SJSA1 (cell line): Measurements from ENCODE around the gene PRDM11. TPM values are rescaled to one million over a fixed set of nuclear protein-coding genes. Genes with fewer than 3 reads are reported as not detected.

Experiments used
- DNase-seq, 2 experiments: peaks; one replicate each; pipeline ENCODE4 v3.0.0-alpha.2; 2015 to 2020; ENCODE audit warnings: low spot score in 2 of 2, low read depth in 1 of 2
- H3K27ac ChIP-seq: fragments of 250-450 bp; sonication (Bioruptor Pico); 2 replicates; pipeline ENCODE4 v1.5.1; 2020; ENCODE audit warnings: mild to moderate bottlenecking, moderate library complexity
- H3K27me3 ChIP-seq: fragments of 250-450 bp; sonication (Bioruptor Pico); replicated peaks from 2 replicates; pipeline ENCODE4 v1.5.1; 2020; ENCODE audit warnings: mild to moderate bottlenecking, moderate library complexity
- H3K36me3 ChIP-seq: fragments of 250-450 bp; sonication (Bioruptor Pico); 2 replicates; pipeline ENCODE4 v1.5.1; 2020; ENCODE audit warnings: mild to moderate bottlenecking
- H3K4me1 ChIP-seq: fragments of 250-450 bp; sonication (Bioruptor Pico); replicated peaks from 2 replicates; pipeline ENCODE4 v1.6.1; 2021; ENCODE audit warnings: mild to moderate bottlenecking
- H3K4me3 ChIP-seq: fragments of 250-450 bp; sonication (Bioruptor Pico); 2 replicates; pipeline ENCODE4 v1.5.1; 2020; ENCODE audit warnings: mild to moderate bottlenecking
- H3K9me3 ChIP-seq: fragments of 250-450 bp; sonication (Bioruptor Pico); replicated peaks from 2 replicates; pipeline ENCODE4 v1.5.1; 2020; ENCODE audit warnings: mild to moderate bottlenecking
- total RNA-seq: library from RNA; depleted of rRNA; stranded (reverse); fragments of >200 nt; shearing (Covaris generic); gene quantifications from 2 replicates; pipeline ENCODE4 v1.2.3, GENCODE V29; 2014

The PRDM11 gene
- total RNA-seq, 1 experiment from 2014 or later, result 6.7 TPM

- Histone ChIP-seq H3K4me3 (peak overlapping the region; percentile 69), H3K4me1 (peaks cover 17% of the 10 kb centered on the region), H3K9me3 (no peaks in the 10 kb centered on the region; the same call in 1 of the 2 replicates), H3K27me3 (no peaks in the 10 kb centered on the region; the same call in none of the 2 replicates), H3K27ac (no peak overlapping the region; the same call in 1 of the 2 replicates), H3K36me3 (peaks cover 3% of the 10 kb centered on the region; the same call in 1 of the 2 replicates)
- DNase-seq, result peak in 1 of 2 experiments; percentile 59
Measured at GRCh38 chr11:45145379-45146071, 914 bp upstream of the PRDM11 start.

GRCh38 chr11:45147017-45147728 is 734 bp downstream of the PRDM11 start:
- H3K27ac ChIP-seq, result peak overlapping the region; percentile 58
- peaks cover 17% of the 10 kb centered on the region for H3K4me1 ChIP-seq
- peak; percentile 98 to 99 for DNase-seq
- no peaks in the 10 kb centered on the region; the same call in none of the 2 replicates for H3K27me3 ChIP-seq
- H3K9me3 ChIP-seq, result no peaks in the 10 kb centered on the region; the same call in 1 of the 2 replicates
- peak overlapping the region; percentile 69 for H3K4me3 ChIP-seq
- H3K36me3 ChIP-seq, result peaks cover 3% of the 10 kb centered on the region; the same call in 1 of the 2 replicates

- H3K4me3 ChIP-seq, result peak overlapping the region; percentile 69
- peak in 1 of 2 experiments; percentile 40 for DNase-seq
- H3K9me3 ChIP-seq, result no peaks in the 10 kb centered on the region; the same call in 1 of the 2 replicates
- no peak overlapping the region for H3K27ac ChIP-seq
- no peaks in the 10 kb centered on the region; the same call in none of the 2 replicates for H3K27me3 ChIP-seq
- H3K4me1 ChIP-seq, result peaks cover 17% of the 10 kb centered on the region
- peaks cover 3% of the 10 kb centered on the region; the same call in 1 of the 2 replicates for H3K36me3 ChIP-seq
Measured at GRCh38 chr11:45147891-45148675, 1.6 kb downstream of the PRDM11 start.

GRCh38 chr11:45149483-45150056 is 3.1 kb downstream of the PRDM11 start:
- no peaks in the 10 kb centered on the region; the same call in 1 of the 2 replicates for H3K27me3 ChIP-seq
- peak in 1 of 2 experiments; percentile 35 for DNase-seq
- peaks cover 17% of the 10 kb centered on the region for H3K4me1 ChIP-seq
- no peak overlapping the region for H3K27ac ChIP-seq
- no peaks in the 10 kb centered on the region; the same call in 1 of the 2 replicates for H3K9me3 ChIP-seq
- peaks cover 3% of the 10 kb centered on the region; the same call in 1 of the 2 replicates for H3K36me3 ChIP-seq
- H3K4me3 ChIP-seq, result no peak overlapping the region

GRCh38 chr11:45150301-45150700 is 3.9 kb downstream of the PRDM11 start:
- Histone ChIP-seq H3K9me3 (no peaks in the 10 kb centered on the region; the same call in 1 of the 2 replicates), H3K36me3 (peaks cover 3% of the 10 kb centered on the region; the same call in 1 of the 2 replicates), H3K27ac (no peak overlapping the region), H3K4me1 (peaks cover 17% of the 10 kb centered on the region), H3K27me3 (no peaks in the 10 kb centered on the region; the same call in 1 of the 2 replicates), H3K4me3 (no peak overlapping the region)
- peak in 1 of 2 experiments; percentile 35 for DNase-seq

- peaks cover 3% of the 10 kb centered on the region; the same call in 1 of the 2 replicates for H3K36me3 ChIP-seq
- H3K27ac ChIP-seq, result no peak overlapping the region
- H3K4me1 ChIP-seq, result peaks cover 10% of the 10 kb centered on the region
- no peaks in the 10 kb centered on the region; the same call in 1 of the 2 replicates for H3K9me3 ChIP-seq
- H3K4me3 ChIP-seq, result no peak overlapping the region
- no peaks in the 10 kb centered on the region; the same call in 1 of the 2 replicates for H3K27me3 ChIP-seq
- DNase-seq, result peak in 1 of 2 experiments; percentile 25
Measured at GRCh38 chr11:45150943-45151342, 4.5 kb downstream of the PRDM11 start.

GRCh38 chr11:45151362-45151982 is 5.0 kb downstream of the PRDM11 start:
- Histone ChIP-seq H3K27ac (no peak overlapping the region), H3K4me3 (no peak overlapping the region), H3K36me3 (peaks cover 3% of the 10 kb centered on the region; the same call in 1 of the 2 replicates), H3K4me1 (peaks cover 9% of the 10 kb centered on the region), H3K27me3 (no peaks in the 10 kb centered on the region), H3K9me3 (no peaks in the 10 kb centered on the region; the same call in 1 of the 2 replicates)
- DNase-seq, result peak in 1 of 2 experiments; percentile 28

GRCh38 chr11:45152740-45153595 is 6.5 kb downstream of the PRDM11 start:
- peak in 1 of 2 experiments; percentile 41 for DNase-seq
- H3K36me3 ChIP-seq, result no peaks in the 10 kb centered on the region
- no peak overlapping the region for H3K4me3 ChIP-seq
- no peak overlapping the region for H3K27ac ChIP-seq
- H3K27me3 ChIP-seq, result no peaks in the 10 kb centered on the region
- no peaks in the 10 kb centered on the region; the same call in 1 of the 2 replicates for H3K9me3 ChIP-seq
- peaks cover 3% of the 10 kb centered on the region for H3K4me1 ChIP-seq

GRCh38 chr11:45154276-45154675 is 7.8 kb downstream of the PRDM11 start:
- H3K27me3 ChIP-seq, result no peaks in the 10 kb centered on the region
- H3K4me3 ChIP-seq, result no peak overlapping the region
- H3K27ac ChIP-seq, result no peak overlapping the region
- no peaks in the 10 kb centered on the region for H3K36me3 ChIP-seq
- H3K9me3 ChIP-seq, result no peaks in the 10 kb centered on the region; the same call in 1 of the 2 replicates
- DNase-seq, result peak in 1 of 2 experiments; percentile 29
- no peaks in the 10 kb centered on the region for H3K4me1 ChIP-seq

- no peak overlapping the region for H3K4me3 ChIP-seq
Measured at GRCh38 chr11:45155058-45155551, 8.7 kb downstream of the PRDM11 start.

GRCh38 chr11:45155627-45156180 is 9.3 kb downstream of the PRDM11 start:
- no peaks in the 10 kb centered on the region for H3K27me3 ChIP-seq
- no peak overlapping the region for H3K27ac ChIP-seq
- H3K36me3 ChIP-seq, result no peaks in the 10 kb centered on the region
- no peak for DNase-seq
- no peaks in the 10 kb centered on the region for H3K4me1 ChIP-seq
- no peak overlapping the region for H3K4me3 ChIP-seq
- no peaks in the 10 kb centered on the region for H3K9me3 ChIP-seq

More at GRCh38 chr11:45155058-45155551, 8.7 kb downstream of the PRDM11 start:
- Histone ChIP-seq H3K27ac (no peak overlapping the region), H3K36me3 (no peaks in the 10 kb centered on the region), H3K4me1 (no peaks in the 10 kb centered on the region), H3K27me3 (no peaks in the 10 kb centered on the region), H3K9me3 (no peaks in the 10 kb centered on the region)
- no peak for DNase-seq
